Gastroesophageal sphincter (tissue), 3 donors: Measurements from ENCODE around the gene FBXL13.

Source experiments
- EP300 ChIP-seq: sonication (generic); formaldehyde crosslinking; IDR thresholded peaks from one replicate; pipeline ENCODE4 v1.6.1; 2017; ENCODE audit warnings: antibody characterized with exemption, mild to moderate bottlenecking
- POLR2A ChIP-seq, 2 donors: fragments of 450-650 bp; IDR thresholded peaks; one replicate each; pipeline ENCODE4 v1.6.1; 2017; ENCODE audit warnings: antibody characterized with exemption in 2 of 2, mild to moderate bottlenecking in 2 of 2, moderate library complexity in 1 of 2
- POLR2AphosphoS5 ChIP-seq: sonication (generic); formaldehyde crosslinking; IDR thresholded peaks from one replicate; pipeline ENCODE4 v1.6.1; 2017; ENCODE audit warnings: antibody characterized with exemption
- TF ChIP-seq, protein P1 (sequence below), 4 experiments: fragments of 200-600 bp in 2 of 4; fragments of 450-650 bp in 2 of 4; sonication (generic) in 1 of 4; IDR thresholded peaks; one replicate each; pipeline ENCODE4 v1.5.1; 2017 to 2019; ENCODE audit warnings: antibody characterized with exemption in 4 of 4, mild to moderate bottlenecking in 2 of 4, moderate library complexity in 2 of 4

DNA sequence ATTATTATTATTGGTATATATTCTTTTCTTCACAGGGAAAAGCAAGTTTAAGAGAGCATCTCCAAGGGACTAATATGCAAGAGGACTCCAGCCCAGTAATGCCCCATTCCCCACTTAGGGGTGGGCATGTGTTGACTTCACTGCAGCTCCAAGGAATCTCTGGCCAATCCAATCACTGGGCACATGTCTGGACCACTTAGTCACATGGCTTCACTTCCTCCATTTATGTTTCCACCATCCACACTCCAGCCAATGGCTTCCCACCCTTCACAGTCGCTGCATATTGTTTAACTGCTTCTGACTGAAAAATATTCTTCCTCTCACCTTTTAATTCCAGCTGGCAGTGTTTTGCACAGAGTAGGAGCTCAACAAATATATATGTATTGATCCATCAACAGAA lies 43.6 kb downstream of the FBXL13 start:
- no peak for TF ChIP-seq POLR2AphosphoS5
- TF ChIP-seq, protein P1, sequence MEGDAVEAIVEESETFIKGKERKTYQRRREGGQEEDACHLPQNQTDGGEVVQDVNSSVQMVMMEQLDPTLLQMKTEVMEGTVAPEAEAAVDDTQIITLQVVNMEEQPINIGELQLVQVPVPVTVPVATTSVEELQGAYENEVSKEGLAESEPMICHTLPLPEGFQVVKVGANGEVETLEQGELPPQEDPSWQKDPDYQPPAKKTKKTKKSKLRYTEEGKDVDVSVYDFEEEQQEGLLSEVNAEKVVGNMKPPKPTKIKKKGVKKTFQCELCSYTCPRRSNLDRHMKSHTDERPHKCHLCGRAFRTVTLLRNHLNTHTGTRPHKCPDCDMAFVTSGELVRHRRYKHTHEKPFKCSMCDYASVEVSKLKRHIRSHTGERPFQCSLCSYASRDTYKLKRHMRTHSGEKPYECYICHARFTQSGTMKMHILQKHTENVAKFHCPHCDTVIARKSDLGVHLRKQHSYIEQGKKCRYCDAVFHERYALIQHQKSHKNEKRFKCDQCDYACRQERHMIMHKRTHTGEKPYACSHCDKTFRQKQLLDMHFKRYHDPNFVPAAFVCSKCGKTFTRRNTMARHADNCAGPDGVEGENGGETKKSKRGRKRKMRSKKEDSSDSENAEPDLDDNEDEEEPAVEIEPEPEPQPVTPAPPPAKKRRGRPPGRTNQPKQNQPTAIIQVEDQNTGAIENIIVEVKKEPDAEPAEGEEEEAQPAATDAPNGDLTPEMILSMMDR (IDR thresholded peaks at IDR 0.05): no peak
- TF ChIP-seq POLR2A (IDR thresholded peaks at IDR 0.05): no peak
- TF ChIP-seq EP300: no peak
